Retina (tissue), 1 donor: ENCODE data around the gene VASH2.
A peak's percentile ranks its signal among the peaks of the same experiment; 100 is the strongest.
"Not testable (repeated sequence)": the region's sequence is repeated elsewhere in the genome, so short reads cannot be mapped to it uniquely, and the experiment has no call there.

Experiments
- DNase-seq: peaks from one replicate; pipeline ENCODE4 v3.0.0-alpha.2; 2016

Gene VASH2

GRCh38 chr1:212982430-212983152 is 32.2 kb downstream of the VASH2 start:
- DNase-seq: no peak

- DNase-seq: no peak
Measured at GRCh38 chr1:212983482-212983881, 33.1 kb downstream of the VASH2 start.

- DNase-seq: no peak
Measured at GRCh38 chr1:212984522-212985291, 34.4 kb downstream of the VASH2 start.

- DNase-seq: no peak
Measured at GRCh38 chr1:212986551-212986950, 36.2 kb downstream of the VASH2 start.

DNA sequence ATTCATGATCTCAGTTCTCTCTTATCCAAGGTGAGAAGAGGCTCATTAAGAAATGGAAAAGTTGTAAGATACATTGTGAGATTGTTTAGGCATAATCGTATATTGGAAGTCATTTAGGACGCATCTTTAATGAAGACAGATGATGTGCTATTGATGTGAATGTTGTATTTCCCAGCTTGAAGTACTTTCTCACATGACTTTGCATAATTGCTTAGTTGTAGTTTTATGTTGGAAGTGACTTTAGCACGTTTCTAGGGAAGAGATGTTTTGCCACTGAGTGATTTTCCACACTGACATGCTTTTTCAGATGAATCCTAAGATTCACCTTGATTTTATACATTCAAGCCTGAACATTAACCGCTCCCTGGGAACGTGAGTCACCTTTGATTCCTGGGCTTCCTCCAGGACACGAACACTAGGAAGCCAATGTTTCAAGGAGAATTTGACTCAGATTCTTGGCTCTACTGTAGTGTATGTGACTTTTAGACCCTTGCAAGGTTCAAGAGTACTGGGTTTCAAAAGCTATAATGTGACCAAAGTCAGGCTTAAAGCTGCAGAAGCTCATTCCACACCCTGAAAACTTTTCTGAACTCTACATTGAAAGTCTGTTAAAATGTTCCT is 37.5 kb downstream of the VASH2 start:
- DNase-seq: no peak

DNA sequence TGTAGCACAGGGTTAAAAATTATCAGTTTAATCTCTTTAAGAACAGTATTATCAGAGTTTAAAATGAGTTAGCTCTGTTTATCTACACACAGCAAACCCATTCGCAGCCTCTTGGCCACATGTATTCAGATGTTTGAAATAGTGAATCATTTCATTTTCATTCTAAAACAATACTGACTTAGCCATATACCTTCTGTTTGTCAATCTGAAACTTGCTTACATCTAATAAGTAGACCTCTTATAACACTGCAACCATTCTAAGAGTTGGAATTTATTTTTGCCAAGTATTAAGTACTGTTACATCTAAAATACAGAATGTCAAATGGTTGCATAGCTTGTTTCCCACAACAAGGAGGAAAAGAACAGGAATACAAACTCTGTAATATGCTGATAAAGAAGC is 39.9 kb downstream of the VASH2 start:
- DNase-seq: no peak

DNA sequence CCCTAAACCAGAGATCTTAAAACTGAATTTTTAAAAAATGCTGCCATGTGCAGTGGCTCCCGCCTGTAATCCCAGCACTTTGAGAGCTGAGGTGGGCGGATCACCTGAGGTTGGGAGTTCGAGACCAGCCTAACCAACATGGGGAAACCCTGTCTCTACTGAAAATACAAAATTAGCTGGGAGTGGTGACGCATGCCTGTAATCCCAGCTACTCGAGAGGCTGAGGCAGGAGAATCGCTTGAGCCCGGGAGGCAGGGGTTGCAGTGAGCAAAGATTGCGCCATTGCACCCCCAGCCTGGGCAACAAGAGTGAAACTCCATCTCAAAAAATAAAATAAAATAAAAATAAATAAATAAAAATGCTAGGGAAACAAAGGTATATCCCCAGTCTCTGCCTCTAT is 43.6 kb downstream of the VASH2 start:
- not testable (repeated sequence) for DNase-seq

GRCh38 chr1:212994926-212995325 is 44.6 kb downstream of the VASH2 start:
- no peak for DNase-seq

DNA sequence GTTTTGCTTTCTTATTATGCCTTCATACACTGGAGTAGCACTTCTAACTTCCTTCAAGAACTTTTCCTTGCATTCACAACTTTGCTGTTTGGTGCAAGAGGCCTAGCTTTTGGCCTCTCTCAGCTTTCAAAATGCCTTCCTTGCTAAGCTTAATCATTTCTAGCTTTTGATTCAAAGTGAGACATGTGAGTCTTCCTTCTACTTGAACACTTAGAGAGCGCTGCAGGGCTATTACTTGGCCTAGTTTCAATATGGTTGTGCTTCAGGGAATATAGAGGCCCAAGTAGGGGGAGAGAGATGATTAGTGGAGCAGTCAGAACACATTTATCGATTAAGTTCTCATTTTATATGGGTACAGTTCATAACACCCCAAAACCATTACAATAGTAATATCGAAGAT is 52.9 kb downstream of the VASH2 start:
- no peak for DNase-seq

GRCh38 chr1:213008564-213008963 is 58.2 kb downstream of the VASH2 start:
- no peak for DNase-seq

GRCh38 chr1:213014642-213015041 is 64.3 kb downstream of the VASH2 start:
- no peak for DNase-seq

DNA sequence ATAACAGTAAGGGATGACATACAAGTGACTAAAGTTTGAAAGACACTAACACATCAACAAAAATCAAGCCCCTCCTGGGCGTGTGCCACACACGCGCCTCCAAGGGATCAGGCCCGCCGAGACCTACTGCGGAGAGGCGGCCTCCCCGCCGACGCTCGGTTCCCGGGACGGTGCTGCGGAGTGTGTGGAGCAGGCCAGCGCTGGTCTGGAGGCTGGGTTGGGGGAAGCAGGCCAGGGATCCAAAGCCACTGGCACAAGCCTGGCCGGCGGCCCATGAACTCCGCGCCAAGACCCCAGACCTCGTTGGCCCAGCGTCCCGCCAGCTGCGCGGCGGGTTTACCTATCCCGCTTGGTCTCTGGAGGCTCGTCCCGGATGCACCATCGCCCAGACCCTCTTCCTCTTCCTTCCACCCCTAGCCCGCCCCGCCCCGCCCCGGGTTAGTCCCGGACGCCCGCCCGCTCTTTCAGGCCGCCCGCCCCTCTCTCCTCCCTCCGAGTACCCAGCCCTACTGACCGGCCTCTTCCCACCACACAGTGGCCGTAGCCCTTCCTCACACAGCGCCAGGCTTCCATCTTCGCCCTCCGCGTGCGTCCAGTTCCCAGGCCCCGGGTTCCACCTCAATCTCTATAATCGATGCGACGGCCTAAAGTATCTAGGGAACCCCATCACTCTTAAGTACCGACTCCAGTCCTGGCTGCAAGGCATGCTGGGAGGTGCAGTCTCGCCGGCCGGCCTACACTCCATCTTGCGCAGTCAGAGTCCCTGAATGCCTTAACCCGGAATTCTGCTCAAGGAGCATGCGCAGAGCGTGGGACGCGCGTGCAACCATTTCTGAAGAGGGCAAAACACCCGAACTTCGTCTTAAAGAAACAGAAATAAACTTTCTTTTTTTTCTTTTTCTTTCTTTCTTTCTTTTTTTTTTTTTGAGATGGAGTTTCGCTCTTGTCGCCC is 65.0 kb downstream of the VASH2 start, which contains the start of gene ANGEL2:
Gene ANGEL2, minus strand, starts transcription at position 769 of the 952 bp plus-strand sequence. Its CDS starts 196 bp downstream, at position 573.
- peak; percentile 97 for DNase-seq

GRCh38 chr1:213017447-213018273 is 67.3 kb downstream of the VASH2 start:
- DNase-seq: no peak

- no peak for DNase-seq
Measured at GRCh38 chr1:213019450-213019849, 69.1 kb downstream of the VASH2 start.

- no peak for DNase-seq
Measured at GRCh38 chr1:213020016-213020415, 69.7 kb downstream of the VASH2 start.

GRCh38 chr1:213027024-213027423 is 76.7 kb downstream of the VASH2 start:
- DNase-seq: not testable (repeated sequence)

DNA sequence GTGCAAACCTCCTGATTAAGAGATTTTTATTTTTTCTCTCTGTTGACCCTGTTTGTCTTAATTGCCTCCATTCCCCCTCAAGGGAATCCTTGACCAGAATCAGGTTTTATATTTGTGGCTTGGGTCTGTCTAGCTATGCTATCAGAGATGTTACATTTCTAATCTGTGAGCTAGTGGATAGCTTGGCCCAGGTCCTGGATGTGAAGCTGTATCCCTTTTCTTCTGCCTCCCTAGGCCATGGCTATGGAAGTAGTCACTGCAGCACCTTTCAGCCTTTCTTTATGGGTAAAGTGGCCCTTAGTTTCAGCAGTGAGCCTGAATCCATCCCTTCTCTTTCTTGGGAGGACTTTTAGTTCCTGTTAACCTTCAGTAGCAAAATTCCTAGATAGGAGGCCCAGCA is 82.3 kb downstream of the VASH2 start:
- no peak for DNase-seq

GRCh38 chr1:213034713-213035112 is 84.4 kb downstream of the VASH2 start:
- no peak for DNase-seq

GRCh38 chr1:213035573-213035972 is 85.2 kb downstream of the VASH2 start:
- DNase-seq: no peak
